IgD-negative memory B cell (primary cell): ENCODE measurements around the gene ZNF383. TPM values are rescaled to one million over a fixed set of nuclear protein-coding genes. Genes with fewer than 3 reads are reported as not detected.
"Not testable (repeated sequence)": the region's sequence is repeated elsewhere in the genome, so short reads cannot be mapped to it uniquely, and the experiment has no call there.

ENCODE experiments used
- H3K27ac Mint-ChIP-seq, 3 donors: one replicate each; pipeline ENCODE4 v1.8.0; 2020 to 2022; ENCODE audit warnings: mild to moderate bottlenecking in 3 of 3, mixed read lengths in 3 of 3, moderate library complexity in 1 of 3
- H3K27me3 Mint-ChIP-seq: one replicate; pipeline ENCODE4 v1.8.0; 2021; ENCODE audit warnings: mixed read lengths
- H3K36me3 Mint-ChIP-seq: one replicate; pipeline ENCODE4 v1.8.0; 2020; ENCODE audit warnings: mild to moderate bottlenecking, mixed read lengths
- H3K4me1 Mint-ChIP-seq, 3 donors: one replicate each; pipeline ENCODE4 v1.8.0; 2020 to 2022; ENCODE audit warnings: mixed read lengths in 3 of 3, mild to moderate bottlenecking in 1 of 3
- H3K4me3 Mint-ChIP-seq, 4 donors: one replicate each; pipeline ENCODE4 v1.8.0; 2020 to 2022; ENCODE audit warnings: mild to moderate bottlenecking in 4 of 4, mixed read lengths in 4 of 4, moderate library complexity in 3 of 4
- H3K9me3 Mint-ChIP-seq, 3 donors: one replicate each; pipeline ENCODE4 v1.8.0; 2020 to 2021; ENCODE audit warnings: mixed read lengths in 3 of 3, mild to moderate bottlenecking in 1 of 3
- polyA plus RNA-seq: library from polyadenylated mRNA; unstranded; fragments of 300-500 nt; fragmentation: Illumina TruSeq; gene quantifications from one replicate; pipeline ENCODE4 v1.2.3, GENCODE V29; 2021

ZNF383 gene
- polyA plus RNA-seq, 1 donor from 2014 or later: 9.6 TPM

DNA sequence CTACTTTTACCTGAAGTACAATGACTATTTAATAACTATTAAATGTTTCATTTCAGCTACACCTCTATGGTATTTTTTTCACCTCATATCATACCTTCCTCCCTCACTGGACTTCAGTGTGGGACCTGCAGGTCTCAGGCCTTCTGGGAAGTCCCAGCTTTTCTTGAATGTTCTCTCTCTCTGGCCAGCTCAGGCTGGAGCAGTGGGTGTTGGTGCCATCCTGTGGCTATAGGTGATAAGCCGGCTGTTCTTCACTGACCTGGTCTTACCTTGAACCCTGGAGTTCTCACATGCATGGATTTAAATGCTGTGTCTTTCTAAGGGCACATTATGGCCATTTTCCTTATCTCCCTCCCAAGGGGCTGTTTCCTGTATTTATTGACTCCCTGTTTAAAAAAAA is 45.0 kb downstream of the ZNF383 start:
- not testable (repeated sequence) for H3K9me3 Mint-ChIP-seq, H3K27ac Mint-ChIP-seq, H3K27me3 Mint-ChIP-seq, H3K36me3 Mint-ChIP-seq, H3K4me1 Mint-ChIP-seq, H3K4me3 Mint-ChIP-seq

DNA sequence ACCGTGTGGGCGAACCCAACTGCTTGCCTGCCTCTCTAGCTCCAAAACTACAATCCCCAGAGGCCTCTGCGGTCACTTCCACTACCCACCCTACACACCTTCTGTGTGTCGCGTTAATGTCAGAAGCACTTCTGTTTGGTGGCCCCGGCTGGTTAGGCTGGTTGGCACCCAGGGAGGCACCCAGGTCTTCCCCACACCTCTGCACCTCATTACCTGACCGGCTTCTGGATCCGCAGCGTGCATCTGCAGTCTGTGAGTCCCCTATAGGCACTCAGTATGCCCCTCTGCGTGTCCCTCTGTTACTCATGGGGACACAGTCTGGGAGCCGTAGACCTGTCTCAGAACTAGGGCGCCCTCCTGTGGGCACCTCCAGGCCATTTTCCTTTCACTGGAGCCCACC is 49.0 kb downstream of the ZNF383 start:
- not testable (repeated sequence) for H3K36me3 Mint-ChIP-seq, H3K9me3 Mint-ChIP-seq, H3K4me1 Mint-ChIP-seq, H3K4me3 Mint-ChIP-seq, H3K27ac Mint-ChIP-seq, H3K27me3 Mint-ChIP-seq

DNA sequence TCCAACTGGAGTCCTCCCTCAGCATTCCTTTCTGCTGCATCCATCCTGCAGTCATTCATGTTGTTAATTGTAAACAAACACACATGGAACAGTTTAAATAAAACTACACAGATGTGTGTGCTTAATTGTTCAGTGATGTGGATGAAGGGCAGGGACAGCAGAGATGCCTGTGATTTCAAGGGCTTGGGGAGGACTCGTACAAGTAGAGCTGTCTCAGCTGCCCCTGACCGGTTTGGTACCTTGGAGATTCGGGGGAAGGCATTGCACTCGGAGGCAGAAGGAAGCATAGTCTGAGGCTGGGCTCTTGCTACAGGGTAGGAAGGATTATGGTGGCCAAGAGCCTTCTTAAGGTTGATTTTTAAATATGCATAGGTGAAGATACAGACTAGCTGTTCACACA is 49.7 kb downstream of the ZNF383 start:
- H3K4me3 Mint-ChIP-seq, H3K27ac Mint-ChIP-seq, H3K4me1 Mint-ChIP-seq: not testable (repeated sequence)

DNA sequence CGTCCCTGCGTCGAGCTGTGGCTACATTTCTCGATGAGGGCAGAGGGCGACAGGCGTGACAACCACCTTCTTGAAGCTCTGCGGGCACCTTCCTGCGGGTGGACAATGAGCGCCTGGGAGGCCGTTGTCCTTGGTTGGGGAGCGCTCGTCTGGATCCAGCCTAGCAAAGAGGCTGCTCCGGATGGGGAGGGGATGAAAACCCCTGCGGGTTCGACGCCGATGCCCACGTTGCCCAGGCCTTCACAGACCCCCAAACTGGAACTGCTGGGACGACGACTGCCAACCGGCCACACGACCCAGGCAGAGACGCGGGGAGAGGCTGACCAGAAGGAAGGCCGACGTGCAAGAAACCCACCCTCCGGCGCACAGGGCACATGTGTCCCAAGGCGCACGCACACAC is 62.6 kb downstream of the ZNF383 start:
- H3K4me1 Mint-ChIP-seq, H3K27me3 Mint-ChIP-seq, H3K9me3 Mint-ChIP-seq, H3K27ac Mint-ChIP-seq, H3K36me3 Mint-ChIP-seq, H3K4me3 Mint-ChIP-seq: not testable (repeated sequence)

More for the DNA sequence above, 49.7 kb downstream of the ZNF383 start:
- H3K27me3 Mint-ChIP-seq, H3K36me3 Mint-ChIP-seq, H3K9me3 Mint-ChIP-seq: not testable (repeated sequence)

DNA sequence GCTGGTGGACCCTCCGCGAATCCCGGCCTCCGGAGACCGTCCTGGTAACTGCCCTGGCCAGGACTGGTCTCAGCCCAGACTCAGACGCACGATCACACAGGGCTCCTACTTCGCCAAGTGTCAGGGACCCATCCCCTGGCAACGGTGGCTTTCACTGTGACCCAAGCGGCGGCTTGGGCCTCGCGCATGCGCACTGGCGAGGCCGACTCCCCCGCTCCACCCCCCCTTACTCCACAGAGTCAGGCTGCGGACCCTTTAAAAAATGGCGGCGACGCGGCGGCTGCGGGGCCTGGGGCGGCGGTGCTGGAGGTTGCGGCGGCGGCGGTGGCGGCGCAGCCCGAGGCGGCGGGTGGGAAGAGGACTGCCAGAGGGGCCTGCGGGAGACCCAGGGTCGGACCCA is 66.0 kb downstream of the ZNF383 start:
- not testable (repeated sequence) for H3K27ac Mint-ChIP-seq, H3K4me1 Mint-ChIP-seq, H3K27me3 Mint-ChIP-seq

DNA sequence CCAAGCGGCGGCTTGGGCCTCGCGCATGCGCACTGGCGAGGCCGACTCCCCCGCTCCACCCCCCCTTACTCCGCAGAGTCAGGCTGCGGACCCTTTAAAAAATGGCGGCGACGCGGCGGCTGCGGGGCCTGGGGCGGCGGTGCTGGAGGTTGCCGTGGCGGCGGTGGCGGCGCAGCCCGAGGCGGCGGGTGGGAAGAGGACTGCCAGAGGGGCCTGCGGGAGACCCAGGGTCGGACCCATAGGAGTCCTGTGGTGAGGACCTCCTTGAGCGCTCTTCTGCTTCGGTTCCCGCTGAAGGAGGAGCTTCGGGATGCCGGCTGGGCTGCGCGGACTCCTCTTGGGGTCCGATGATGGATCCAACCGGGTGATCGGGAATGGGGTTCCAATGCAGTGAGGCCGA is 71.2 kb downstream of the ZNF383 start:
- H3K36me3 Mint-ChIP-seq, H3K4me1 Mint-ChIP-seq, H3K9me3 Mint-ChIP-seq, H3K4me3 Mint-ChIP-seq, H3K27ac Mint-ChIP-seq, H3K27me3 Mint-ChIP-seq: not testable (repeated sequence)

More for the DNA sequence above, 66.0 kb downstream of the ZNF383 start:
- not testable (repeated sequence) for H3K36me3 Mint-ChIP-seq, H3K4me3 Mint-ChIP-seq, H3K9me3 Mint-ChIP-seq

DNA sequence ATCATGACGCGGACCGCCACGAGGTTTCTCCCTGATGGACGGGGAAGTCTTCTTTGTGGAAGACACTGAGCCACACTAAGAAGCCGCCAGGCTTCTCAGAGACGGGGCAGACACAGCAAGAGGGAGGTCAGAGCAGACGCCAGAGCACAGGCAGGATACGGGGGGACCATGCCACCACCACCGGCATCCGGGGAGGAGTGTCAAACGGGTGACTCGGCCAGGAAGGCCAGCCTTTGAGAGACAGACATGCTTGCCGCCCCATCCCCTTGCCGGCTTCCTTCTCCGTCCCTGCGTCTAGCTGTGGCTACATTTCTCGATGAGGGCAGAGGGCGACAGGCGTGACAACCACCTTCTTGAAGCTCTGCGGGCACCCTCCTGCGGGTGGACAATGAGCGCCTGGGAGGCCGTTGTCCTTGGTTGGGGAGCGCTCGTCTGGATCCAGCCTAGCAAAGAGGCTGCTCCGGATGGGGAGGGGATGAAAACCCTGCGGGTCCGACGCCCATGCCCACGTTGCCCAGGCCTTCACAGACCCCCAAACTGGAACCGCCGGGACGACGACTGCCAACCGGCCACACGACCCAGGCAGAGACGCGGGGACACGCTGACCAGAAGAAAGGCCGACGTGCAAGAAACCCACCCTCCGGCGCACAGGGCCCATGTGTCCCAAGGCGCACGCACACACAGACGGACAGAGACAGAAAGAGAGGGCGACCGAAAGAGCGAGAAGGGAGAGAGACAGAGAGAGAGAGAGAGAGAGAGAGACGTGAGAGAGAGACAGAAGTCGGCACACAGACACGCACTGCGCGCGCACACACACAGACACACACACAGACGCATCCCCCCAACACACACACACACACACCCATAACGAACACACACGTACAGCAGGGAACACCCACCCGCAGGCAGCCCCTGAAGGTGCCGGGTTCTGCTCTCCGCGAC is 75.3 kb downstream of the ZNF383 start:
- not testable (repeated sequence) for H3K27me3 Mint-ChIP-seq, H3K4me1 Mint-ChIP-seq, H3K36me3 Mint-ChIP-seq, H3K9me3 Mint-ChIP-seq, H3K27ac Mint-ChIP-seq
- H3K4me3 Mint-ChIP-seq: peak overlapping the region in 2 of 4 donors; percentile 6 to 50

DNA sequence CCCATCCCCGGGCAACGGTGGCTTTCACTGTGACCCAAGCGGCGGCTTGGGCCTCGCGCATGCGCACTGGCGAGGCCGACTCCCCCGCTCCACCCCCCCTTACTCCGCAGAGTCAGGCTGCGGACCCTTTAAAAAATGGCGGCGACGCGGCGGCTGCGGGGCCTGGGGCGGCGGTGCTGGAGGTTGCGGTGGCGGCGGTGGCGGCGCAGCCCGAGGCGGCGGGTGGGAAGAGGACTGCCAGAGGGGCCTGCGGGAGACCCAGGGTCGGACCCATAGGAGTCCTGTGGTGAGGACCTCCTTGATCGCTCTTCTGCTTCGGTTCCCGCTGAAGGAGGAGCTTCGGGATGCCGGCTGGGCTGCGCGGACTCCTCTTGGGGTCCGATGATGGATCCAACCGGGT is 76.2 kb downstream of the ZNF383 start:
- H3K9me3 Mint-ChIP-seq: not testable (repeated sequence)

More for the DNA sequence above, 76.2 kb downstream of the ZNF383 start:
- not testable (repeated sequence) for H3K36me3 Mint-ChIP-seq, H3K27me3 Mint-ChIP-seq, H3K27ac Mint-ChIP-seq, H3K4me3 Mint-ChIP-seq, H3K4me1 Mint-ChIP-seq

Other genes starting within 250 kb of the ZNF383 start
- gene ZNF420, start 139.8 kb upstream of the ZNF383 start, polyA plus RNA-seq: 35.4 TPM
- gene ZNF585A, start 45.5 kb upstream of the ZNF383 start, polyA plus RNA-seq: 46.1 TPM
- gene ZNF585B, start 7.7 kb upstream of the ZNF383 start, polyA plus RNA-seq: 5.8 TPM
- 10.4 TPM for gene ZNF527, start 152.9 kb downstream of the ZNF383 start, polyA plus RNA-seq
- gene ZNF569, start 249.2 kb downstream of the ZNF383 start, polyA plus RNA-seq: 4.5 TPM